KBM-7 (cell line): ENCODE results near the gene IFI35.
A peak's percentile ranks its signal among the peaks of the same experiment; 100 is the strongest.
"Not testable (repeated sequence)": the region's sequence is repeated elsewhere in the genome, so short reads cannot be mapped to it uniquely, and the experiment has no call there.

Experiments
- DNase-seq: peaks from one replicate; pipeline ENCODE4 v3.0.0-alpha.2; 2015
- in situ Hi-C: fragments of 300-500 bp; cut with MboI; formaldehyde crosslinking; loops from 2 replicates; pipeline ENCODE4 v1.14.3; 2020; ENCODE audit warnings: low sequenced_read_pairs, low pct_unique_long_range_greater_than_20kb, mixed read lengths

Gene IFI35

DNA sequence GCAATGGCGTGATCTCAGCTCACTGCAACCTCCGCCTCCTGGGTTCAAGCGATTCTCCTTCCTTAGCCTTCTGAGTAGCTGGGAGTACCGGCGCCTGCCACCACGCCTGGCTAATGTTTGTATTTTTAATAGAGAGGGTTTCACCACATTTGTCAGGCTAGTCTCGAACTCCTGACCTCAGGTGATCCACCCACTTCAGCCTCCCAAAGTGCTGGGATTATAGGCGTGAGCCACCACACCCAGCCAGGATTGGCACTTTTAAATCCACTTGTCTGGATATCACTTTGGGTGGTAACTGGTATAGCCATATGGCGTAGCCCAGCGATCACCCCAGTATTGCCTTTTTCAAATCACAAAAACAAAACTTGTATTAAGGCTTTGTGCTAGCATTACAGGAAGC is 12.7 kb upstream of the IFI35 start:
- in situ Hi-C loops, DNase-seq: not testable (repeated sequence)

DNA sequence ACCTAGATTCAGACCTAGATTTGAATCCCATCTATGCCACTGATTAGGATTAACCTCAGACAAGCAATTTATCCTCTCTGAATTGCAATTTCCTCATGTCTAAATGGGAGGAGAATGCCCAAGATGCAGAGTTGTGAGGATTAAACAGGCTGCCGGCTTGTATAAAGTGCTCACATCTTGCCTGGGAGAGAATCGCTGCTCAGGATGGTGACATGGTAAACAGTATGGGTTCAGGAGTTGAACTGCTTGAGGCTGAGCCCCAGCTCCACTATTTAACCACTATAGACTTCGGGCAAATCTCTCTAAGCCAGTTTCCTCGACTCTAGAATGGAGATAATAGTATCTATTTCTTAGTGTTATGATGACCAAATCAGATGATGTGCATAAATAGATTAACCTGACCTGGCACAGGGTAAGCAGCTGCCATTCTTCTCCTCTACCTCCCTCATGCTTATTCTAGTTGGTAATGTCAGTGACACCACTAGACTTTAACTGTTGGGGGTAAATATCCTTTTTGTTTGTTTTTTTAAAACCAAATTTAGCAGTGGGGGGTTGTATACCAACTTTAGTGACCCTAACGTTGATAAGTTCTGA is 9.1 kb upstream of the IFI35 start:
- in situ Hi-C loops = no loop called here

DNA sequence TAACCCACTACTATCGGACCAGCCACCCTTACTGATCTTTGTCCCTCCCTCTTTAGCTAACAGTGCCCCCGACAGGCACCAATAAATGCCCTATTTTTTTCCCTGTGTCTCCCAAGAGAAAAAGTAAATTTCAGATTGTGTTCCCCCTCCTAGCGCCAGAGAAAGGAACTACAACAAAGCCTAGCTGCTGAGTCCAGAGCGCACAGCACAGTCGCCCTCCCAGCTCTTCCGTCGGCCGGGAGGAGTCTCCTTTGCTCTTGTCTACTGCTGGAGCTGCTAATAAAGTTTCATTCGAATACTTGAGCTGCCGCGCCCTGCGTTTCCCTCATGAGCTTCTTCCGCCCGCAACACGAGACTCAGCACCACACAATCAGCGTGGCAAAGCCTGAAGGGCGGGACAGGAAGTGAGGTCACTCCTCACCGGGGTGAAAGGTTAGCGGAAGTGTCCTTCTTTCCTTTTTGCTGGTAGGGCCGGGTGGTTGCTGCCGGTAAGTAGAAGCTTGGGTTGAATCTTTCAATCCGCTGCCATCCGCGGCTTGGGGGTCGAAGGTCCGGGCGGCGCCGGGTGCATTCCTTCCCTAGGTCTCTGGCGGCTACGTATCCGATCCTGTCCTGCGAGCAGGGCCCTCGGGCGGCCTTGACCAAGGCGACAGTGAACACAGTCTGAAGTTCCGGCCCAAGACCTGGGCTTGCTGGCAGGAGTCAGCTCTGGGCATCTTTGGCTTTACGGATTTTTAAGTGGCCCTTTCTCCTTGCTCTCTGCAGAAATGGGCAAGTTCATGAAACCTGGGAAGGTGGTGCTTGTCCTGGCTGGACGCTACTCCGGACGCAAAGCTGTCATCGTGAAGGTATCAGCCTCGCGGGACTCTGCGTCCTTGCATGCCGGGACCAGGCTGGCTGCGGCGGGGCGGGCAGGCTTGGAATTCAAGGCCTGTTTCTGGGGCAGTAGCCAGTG is 8.3 kb upstream of the IFI35 start, which contains the start of gene RPL27:
TSS of gene RPL27 (plus strand) at position 436 of the 955 bp plus-strand sequence. CDS start at position 768, 332 bp downstream.
- in situ Hi-C loops = no loop called here

More for the DNA sequence above, 9.1 kb upstream of the IFI35 start:
- no peak for DNase-seq

DNA sequence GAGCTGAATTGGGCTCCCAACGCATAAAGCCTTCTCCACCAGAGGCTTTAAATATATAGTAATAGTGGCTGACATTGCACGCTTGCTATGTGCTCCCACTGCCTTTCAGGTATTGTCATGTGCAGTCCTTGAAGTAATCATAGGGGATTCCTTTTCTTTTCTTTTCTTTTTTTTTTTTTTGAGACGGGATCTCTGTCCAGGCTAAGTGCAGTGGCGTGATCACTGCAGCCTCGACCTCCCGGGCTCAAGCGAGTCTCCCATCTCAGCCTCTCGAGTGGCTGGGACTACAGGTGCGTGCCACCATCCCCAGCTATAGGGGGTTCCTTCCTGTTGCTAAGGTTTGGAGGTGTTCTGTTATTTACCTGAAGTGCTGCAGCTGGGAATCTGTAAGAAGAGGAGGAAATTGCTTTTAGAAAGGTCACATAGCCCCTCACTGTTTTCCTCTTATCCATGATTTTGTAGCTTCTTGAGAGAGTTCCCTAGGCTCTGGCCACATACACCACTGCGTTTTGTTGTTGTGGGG is 7.5 kb upstream of the IFI35 start:
- in situ Hi-C loops = no loop called here
- DNase-seq = no peak

More for the DNA sequence above, 8.3 kb upstream of the IFI35 start, which contains the start of gene RPL27:
- DNase-seq = peak; percentile 100

DNA sequence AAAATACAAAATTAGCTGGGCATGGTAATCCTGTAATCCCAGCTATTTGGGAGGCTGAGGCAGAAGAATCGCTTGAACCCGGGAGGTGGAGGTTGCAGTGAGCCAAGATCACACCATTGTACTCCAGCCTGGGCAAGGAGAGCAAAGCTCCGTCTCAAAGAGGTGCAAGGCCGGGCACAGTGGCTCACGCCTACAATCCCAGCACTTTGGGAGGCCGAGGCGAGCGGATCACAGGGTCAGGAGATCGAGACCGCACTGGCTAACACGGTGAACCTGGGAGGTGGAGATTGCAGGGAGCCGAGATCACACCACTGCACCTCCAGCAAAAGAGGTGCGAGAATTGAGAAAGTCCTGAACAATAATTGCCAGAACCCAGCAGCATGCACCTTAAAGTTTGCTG is 5.7 kb upstream of the IFI35 start:
- in situ Hi-C loops = loop anchor here (25.0 kb wide), 1 partner anchor 361 kb away; no protein-coding TSS in a partner anchor

DNA sequence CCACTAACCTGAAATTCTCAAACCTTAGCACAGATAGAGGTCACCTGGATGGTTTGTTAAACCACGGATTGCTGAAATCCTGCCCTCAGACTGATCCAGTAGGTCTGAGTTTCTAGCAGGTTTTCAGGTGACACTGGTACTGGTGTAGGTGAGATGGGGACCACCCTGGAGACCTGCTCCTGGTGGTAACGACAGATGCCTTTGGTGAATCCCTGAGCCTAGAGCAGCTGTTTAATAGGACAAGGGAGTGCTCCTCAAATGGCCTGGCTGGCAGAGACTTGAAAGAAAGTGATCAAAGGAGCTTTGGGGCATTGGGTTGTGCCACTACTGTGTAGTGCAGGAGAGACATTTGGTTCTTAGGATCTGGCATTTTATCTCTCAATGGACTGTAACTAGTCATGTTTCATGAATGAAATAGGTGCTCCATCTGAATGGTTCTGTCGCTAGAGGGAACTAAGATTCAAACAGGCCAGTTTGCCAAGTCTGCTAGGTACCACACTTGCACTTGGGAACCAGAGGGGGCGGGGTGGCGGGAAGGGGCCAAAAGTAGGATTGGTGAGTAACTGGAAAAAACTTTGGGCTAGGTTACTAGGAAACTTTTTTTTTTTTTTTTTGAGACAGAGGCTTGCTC is 2.9 kb upstream of the IFI35 start:
- in situ Hi-C loops = loop anchor here (25.0 kb wide), 1 partner anchor 359 kb away; no protein-coding TSS in a partner anchor
- no peak for DNase-seq

More for the DNA sequence above, 5.7 kb upstream of the IFI35 start:
- not testable (repeated sequence) for DNase-seq

DNA sequence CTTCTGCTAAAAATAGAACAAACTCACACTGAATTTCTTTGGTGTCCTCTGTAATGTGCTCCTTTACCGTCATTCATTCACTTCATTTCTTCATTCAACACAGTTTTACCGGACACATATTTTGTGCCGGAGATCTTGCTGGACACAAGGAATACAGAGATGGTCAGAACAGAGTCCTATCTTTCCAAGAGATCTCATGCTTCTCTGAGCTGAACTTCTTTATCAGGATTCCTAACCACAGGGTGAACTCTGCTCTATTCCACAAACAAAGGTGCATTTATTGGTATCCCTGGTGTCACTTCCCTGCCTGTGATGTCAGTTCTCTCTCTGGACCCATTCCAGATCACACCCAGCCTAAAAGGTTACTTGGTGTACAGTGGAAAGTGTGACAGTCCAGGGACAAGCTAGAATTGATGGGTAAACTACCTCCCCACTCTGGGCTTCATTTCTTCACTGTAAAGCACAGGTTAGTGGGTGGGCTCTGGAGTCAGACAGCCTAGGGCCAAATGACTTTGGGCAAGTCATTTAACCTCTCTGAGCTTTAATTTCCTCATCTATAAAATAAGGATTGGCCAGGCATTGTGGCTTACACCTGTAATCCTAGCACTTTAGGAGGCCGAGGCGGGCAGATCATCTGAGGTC is 4.2 kb downstream of the IFI35 start:
- in situ Hi-C loops = loop anchor here (10.0 to 25.0 kb wide), 2 partner anchors 56 to 352 kb away; no protein-coding TSS in a partner anchor
- no peak for DNase-seq

DNA sequence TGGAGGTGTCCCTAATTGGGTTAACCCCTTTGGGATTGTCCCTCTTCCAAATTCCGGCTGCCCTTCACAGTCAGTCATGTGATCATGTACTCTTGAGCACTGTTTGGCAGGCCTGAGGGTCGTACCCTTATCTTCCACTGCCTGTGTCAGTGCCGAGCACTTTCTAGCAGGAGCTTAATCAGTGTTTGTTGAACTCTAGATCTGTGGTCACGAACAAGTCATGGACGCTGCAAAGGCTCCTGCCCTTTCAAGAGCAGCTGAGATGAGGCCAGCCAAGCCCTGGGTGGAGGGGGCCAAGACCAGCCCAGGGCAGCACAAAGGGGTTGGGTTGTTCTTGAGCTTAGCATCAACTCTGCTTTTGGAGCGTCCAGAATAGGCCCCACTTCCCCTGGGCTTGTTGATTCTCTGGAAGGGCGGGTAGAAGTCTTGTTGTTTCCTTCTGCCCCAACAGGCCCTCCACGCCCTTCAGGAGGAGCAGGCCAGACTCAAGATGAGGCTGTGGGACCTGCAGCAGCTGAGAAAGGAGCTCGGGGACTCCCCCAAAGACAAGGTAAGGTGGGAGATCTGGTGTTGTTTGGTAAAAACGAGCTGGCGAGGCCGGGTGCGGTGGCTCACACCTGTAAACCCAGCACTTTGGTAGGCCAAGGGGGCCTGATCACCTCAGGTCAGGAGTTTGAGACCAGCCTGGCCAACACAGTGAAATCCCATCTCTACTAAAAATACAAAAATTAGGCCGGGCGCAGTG is 5.3 kb downstream of the IFI35 start:
- in situ Hi-C loops = loop anchor here (10.0 to 25.0 kb wide), 2 partner anchors 57 to 350 kb away; no protein-coding TSS in a partner anchor
- no peak for DNase-seq

DNA sequence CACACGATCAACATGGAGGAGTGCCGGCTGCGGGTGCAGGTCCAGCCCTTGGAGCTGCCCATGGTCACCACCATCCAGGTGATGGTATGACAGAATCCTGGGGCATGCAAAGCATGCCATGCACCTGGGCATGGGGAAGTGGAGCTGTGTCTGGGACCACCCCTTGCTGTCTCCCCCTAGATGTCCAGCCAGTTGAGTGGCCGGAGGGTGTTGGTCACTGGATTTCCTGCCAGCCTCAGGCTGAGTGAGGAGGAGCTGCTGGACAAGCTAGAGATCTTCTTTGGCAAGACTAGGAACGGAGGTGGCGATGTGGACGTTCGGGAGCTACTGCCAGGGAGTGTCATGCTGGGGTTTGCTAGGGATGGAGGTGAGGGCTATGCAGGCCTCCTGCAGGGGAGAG is 6.7 kb downstream of the IFI35 start:
- DNase-seq = no peak
- in situ Hi-C loops = loop anchor here (10.0 to 25.0 kb wide), 2 partner anchors 58 to 349 kb away; no protein-coding TSS in a partner anchor

DNA sequence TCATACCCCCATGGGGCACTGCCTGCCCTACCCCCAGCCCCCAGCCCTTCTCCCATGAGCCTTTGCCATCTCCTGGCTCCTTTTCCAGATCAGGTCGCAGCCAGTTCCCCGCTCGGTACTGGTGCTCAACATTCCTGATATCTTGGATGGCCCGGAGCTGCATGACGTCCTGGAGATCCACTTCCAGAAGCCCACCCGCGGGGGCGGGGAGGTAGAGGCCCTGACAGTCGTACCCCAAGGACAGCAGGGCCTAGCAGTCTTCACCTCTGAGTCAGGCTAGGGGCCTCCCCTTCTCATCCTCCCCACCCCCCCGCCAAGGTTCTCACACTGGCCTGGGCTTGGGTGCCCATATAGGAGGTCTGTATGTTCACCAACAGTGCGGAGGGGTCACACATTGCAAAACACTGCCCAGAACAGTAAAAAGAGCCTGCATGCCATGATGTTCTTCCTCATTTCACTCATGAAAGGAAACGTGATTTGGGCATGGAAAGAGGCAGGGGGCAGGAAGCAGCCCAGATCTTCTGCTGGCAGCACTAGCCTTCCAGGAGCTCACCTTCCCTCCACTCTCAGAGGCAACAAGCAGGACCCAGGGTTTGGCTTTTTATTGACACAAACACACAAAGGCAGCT is 7.5 kb downstream of the IFI35 start:
- no peak for DNase-seq
- in situ Hi-C loops = loop anchor here (10.0 to 25.0 kb wide), 2 partner anchors 59 to 348 kb away; no protein-coding TSS in a partner anchor

DNA sequence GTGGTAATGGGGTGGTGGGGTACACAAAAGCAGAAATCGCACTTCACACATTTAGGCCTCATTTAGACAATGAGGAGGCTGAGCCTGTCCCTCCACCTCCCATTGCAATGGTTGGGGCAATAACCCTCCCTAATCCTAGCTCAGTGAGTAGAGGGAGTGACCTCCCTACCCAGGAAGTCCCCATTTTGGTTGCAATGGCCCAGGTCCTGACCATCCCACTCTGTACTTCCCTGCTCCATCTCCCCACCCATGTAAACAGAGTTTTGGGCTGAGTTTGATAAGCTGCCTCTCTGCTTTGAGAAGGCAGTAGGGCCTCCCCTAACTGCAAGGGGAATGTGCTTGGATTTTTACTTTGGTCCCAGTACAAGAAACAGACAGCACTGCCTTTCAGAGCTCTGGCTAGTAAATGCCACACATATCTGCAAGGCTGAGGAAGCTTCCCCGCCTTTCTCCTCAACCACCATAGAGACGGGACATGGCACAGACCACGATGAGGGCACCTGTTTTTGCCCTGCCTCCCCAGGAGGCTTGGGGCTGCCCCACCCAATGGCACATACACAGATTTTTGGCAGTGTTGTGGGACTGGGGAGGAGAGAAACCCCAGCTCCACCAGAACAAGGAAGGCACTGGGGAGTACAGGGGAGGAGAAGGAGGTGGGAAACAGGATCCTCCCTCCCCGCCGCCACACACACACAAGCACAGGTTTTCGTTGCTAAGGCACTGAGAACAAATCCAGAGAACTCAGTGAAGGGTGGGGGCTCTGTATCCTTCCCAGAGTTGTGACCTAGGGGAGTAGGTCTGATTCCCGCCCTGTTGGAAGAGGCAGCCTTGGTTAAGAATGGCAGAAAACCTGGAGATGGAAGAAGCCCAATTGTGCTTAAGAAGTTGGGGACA is 8.3 kb downstream of the IFI35 start:
- in situ Hi-C loops = loop anchor here (10.0 to 25.0 kb wide), 2 partner anchors 60 to 347 kb away; no protein-coding TSS in a partner anchor
- no peak for DNase-seq

DNA sequence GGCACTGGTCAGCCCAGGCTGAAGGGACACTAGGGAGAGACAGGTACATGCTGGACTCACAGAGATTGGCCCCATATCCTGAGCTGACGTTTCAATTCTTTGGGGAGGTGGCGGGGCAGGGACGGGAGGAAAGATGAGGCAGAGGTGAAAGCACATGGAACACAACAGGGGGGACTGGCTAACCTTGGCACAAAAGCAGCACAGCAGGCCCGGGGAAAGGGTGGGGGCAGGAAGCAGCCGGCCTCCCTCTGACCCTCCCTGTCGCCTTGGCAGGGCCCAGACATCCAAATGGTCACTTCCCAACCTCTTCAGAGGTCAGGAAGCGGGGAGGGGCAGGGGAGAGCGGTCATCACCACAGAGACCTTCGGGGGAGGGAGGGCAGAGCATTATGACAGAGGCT is 9.0 kb downstream of the IFI35 start:
- in situ Hi-C loops = loop anchor here (10.0 to 25.0 kb wide), 2 partner anchors 61 to 347 kb away; no protein-coding TSS in a partner anchor
- no peak for DNase-seq

DNA sequence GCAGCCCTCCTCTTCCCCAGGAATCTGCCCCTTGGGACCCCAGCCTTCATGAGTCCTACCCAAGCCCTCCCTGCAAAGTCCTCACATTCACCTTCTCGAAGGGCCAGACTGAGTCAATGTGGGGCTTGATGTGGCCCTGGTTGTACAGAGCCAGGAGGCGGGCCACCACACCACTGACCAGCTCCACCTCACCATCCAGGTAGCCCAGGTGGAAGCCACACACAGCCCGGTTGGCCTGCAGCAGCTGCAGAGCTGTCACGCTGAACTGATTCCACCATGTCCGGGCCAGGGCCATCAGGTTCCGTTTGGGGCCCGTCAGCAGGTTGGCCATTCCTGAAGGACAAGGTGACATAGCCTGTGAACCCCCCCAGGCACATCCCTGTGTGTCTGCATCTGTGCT is 9.6 kb downstream of the IFI35 start:
- in situ Hi-C loops = loop anchor here (10.0 to 25.0 kb wide), 2 partner anchors 61 to 346 kb away; no protein-coding TSS in a partner anchor
- DNase-seq = no peak

DNA sequence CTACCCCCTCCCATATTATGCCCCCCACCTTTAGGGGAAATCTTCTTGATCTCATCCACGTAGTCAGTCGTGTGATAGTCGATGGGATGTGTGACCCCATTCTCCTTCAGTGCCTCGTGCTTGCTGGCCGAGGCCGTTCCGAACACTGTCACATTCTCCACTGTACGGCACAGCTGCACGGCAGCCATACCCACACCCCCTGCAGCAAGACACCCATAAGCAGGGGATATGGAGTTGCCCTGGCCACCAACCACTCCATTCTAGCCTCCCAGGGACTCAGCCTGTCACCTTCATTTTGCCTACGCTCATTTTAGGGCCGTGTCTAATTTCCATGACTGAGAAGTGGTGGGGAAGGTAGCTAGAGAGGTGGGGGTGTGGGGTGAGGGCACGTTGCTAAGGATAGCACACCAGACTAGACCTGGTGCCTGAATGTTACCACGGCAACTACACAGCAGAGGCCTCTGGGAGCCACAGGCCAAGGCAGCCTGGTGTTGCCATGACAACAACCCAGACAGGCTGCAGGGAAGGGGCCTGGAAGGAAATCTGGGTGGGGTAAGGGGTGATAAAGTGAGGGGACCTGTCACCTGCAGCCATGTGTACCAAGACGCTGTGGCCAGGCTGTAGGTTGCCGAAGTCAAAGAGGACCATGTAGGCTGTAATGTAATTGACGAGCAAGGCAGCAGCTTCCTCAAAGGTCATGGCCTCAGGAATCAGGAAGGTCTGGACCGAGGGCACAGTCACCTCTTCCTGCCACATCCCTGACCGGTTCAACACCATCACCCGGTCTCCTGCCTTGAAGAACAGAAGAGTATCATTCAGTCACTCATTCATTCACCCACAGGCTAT is 11.6 kb downstream of the IFI35 start:
- in situ Hi-C loops = loop anchor here (10.0 to 25.0 kb wide), 2 partner anchors 63 to 344 kb away; no protein-coding TSS in a partner anchor

DNA sequence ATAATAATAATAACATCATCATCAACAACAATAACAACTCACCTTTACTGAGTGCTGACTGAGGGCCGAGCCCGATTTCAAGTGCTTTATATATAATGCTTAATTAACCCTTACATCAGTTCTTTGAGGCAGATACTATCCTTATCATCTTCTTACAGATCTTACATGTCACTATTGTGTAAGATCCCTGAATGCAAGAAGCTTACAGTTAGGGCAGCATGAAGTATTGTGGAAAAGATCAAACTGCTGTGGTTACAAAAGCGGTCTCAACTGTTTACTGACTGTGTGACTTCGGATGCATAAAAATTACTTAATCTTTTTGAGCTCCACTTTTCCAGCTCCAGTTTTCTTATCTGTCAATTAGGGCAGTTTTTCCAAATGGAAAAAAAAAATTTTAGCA is 12.3 kb downstream of the IFI35 start:
- in situ Hi-C loops = loop anchor here (10.0 to 25.0 kb wide), 2 partner anchors 64 to 343 kb away; no protein-coding TSS in a partner anchor
- DNase-seq = peak; percentile 47

More for the DNA sequence above, 11.6 kb downstream of the IFI35 start:
- DNase-seq = peak; percentile 44
